PC-3 (cell line): Measurements from ENCODE around the gene ANKS1A. TPM values are rescaled to one million over a fixed set of nuclear protein-coding genes. Genes with fewer than 3 reads are reported as not detected.

ENCODE experiments used
- ATAC-seq: fragments of 200-7000 bp; cut with Tn5 transposase; 2 replicates; pipeline ENCODE4 v1.9.1; 2020; ENCODE audit warnings: mild to moderate bottlenecking, moderate library complexity
- BruUV-seq: library from RNA; stranded (reverse); fragments of 400-500 nt; replicated peaks from 2 replicates; lab custom pipeline; 2021; lab: Mats Ljungman, UMichigan
- CTCF ChIA-PET: fragments of 300-600 bp; sonication (Branson Sonifier 250); formaldehyde crosslinking; loops from one replicate; lab custom pipeline; 2022; ENCODE audit warnings: antibody characterized with exemption; lab: Charles Lee
- POLR2A ChIA-PET: fragments of 300-600 bp; sonication (Branson Sonifier 250); formaldehyde crosslinking; loops from one replicate; lab custom pipeline; 2022; ENCODE audit warnings: antibody characterized with exemption; ENCODE audit not compliant: unreplicated experiment; lab: Charles Lee
- DNase-seq: peaks from one replicate; pipeline ENCODE4 v3.0.0-alpha.2; 2015
- H2AFZ ChIP-seq: fragments of 300-600 bp; sonication (generic); 2 replicates; pipeline ENCODE4 v1.6.0; 2016; ENCODE audit warnings: antibody characterized with exemption, low read length
- H3F3A ChIP-seq: fragments of 300-600 bp; sonication (generic); one replicate; pipeline ENCODE4 v1.6.0; 2017; ENCODE audit warnings: antibody characterized with exemption, low read length, control low read depth, mild to moderate bottlenecking; ENCODE audit not compliant: unreplicated experiment
- H3K27ac ChIP-seq: fragments of 300-600 bp; sonication (generic); 2 replicates; pipeline ENCODE4 v1.5.1; 2016; ENCODE audit warnings: mild to moderate bottlenecking, low read length
- H3K27me3 ChIP-seq: fragments of 300-600 bp; sonication (generic); 2 replicates; pipeline ENCODE4 v1.6.1; 2016; ENCODE audit warnings: low read length, mixed read lengths
- H3K36me3 ChIP-seq: fragments of 300-600 bp; sonication (generic); 2 replicates; pipeline ENCODE4 v1.6.1; 2016; ENCODE audit warnings: low read depth, mixed run types, low read length, mixed read lengths
- H3K4me1 ChIP-seq: fragments of 300-600 bp; sonication (generic); 2 replicates; pipeline ENCODE4 v1.5.1; 2016; ENCODE audit warnings: low read length; ENCODE audit not compliant: insufficient read depth
- H3K4me2 ChIP-seq: fragments of 300-600 bp; sonication (generic); 2 replicates; pipeline ENCODE4 v1.6.0; 2016; ENCODE audit warnings: low read length
- H3K4me3 ChIP-seq: fragments of 300-600 bp; sonication (generic); 2 replicates; pipeline ENCODE4 v1.5.1; 2016; ENCODE audit warnings: mild to moderate bottlenecking, low read length, mixed read lengths
- H3K79me2 ChIP-seq: fragments of 300-600 bp; sonication (generic); 2 replicates; pipeline ENCODE4 v1.6.1; 2017; ENCODE audit warnings: low read length, mixed read lengths
- H3K9ac ChIP-seq: fragments of 300-600 bp; sonication (generic); 2 replicates; pipeline ENCODE4 v1.6.0; 2016; ENCODE audit warnings: mild to moderate bottlenecking, low read length
- H3K9me2 ChIP-seq: fragments of 300-600 bp; sonication (generic); replicated peaks from 2 replicates; pipeline ENCODE4 v1.6.1; 2016; ENCODE audit warnings: mixed run types, low read length, mixed read lengths
- H3K9me3 ChIP-seq: fragments of 300-600 bp; sonication (generic); 2 replicates; pipeline ENCODE4 v1.6.1; 2016; ENCODE audit warnings: low read length, mixed read lengths
- H4K20me1 ChIP-seq: fragments of 300-600 bp; sonication (generic); 2 replicates; pipeline ENCODE4 v1.6.1; 2016; ENCODE audit warnings: low read length, mixed read lengths
- CTCF ChIP-seq: fragments of 300-600 bp; sonication (generic); conservative IDR thresholded peaks from 2 replicates; pipeline ENCODE4 v1.5.1; 2017; ENCODE audit warnings: antibody characterized with exemption, low read depth, mild to moderate bottlenecking, low read length
- EZH2 ChIP-seq: fragments of 300-600 bp; sonication (generic); IDR thresholded peaks from one replicate; pipeline ENCODE4 v1.6.1; 2017; ENCODE audit warnings: antibody characterized with exemption, mild to moderate bottlenecking, low read length; ENCODE audit not compliant: unreplicated experiment
- EZH2phosphoT487 ChIP-seq: fragments of 300-600 bp; sonication (generic); IDR thresholded peaks from 2 replicates; pipeline ENCODE4 v1.6.1; 2018; ENCODE audit warnings: mild to moderate bottlenecking, antibody characterized with exemption, low read length, borderline replicate concordance
- intact Hi-C: fragments of 100-400 bp; cut with micrococcal nuclease; formaldehyde crosslinking; loops from 2 replicates; pipeline ENCODE4 v1.9.0; 2023
- total RNA-seq: library from RNA; depleted of rRNA; stranded (reverse); fragments of >200 nt; gene quantifications from 2 replicates; pipeline ENCODE4 v1.2.3, GENCODE V29; 2014

Gene ANKS1A
- total RNA-seq, 1 experiment from 2014 or later = 18.8 TPM

DNA sequence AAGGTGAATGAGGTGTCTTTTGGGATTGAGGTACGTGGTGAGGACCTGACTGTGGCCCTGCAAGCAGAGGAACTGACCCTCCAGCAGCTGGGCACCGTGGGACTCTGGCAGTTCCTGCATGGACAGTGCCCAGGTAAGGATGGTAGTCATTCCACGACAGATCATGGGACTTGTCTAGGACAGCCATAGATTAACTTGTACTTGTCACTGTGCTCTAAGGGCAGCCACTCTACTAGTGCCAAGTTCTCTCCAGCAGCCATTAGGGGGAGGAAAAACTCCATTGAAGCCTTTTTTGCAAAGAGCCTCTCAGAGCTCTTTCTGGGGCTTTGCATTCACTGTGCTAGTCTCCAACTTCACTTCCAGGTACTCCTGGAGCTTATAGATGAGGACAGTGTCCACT is 21.6 kb upstream of the ANKS1A start:
- H3K4me2 ChIP-seq = no peak overlapping the region
- DNase-seq = peak; percentile 12
- no peaks in the 10 kb centered on the region for H4K20me1 ChIP-seq
- no peak overlapping the region for H3K9ac ChIP-seq
- POLR2A ChIA-PET = no interaction called here
- H2AFZ ChIP-seq = no peak overlapping the region
- no TSS peak for BruUV-seq
- intact Hi-C loops = no loop called here
- H3K9me2 ChIP-seq = no peaks in the 10 kb centered on the region
- H3K36me3 ChIP-seq = peaks cover 30% of the 10 kb centered on the region
- ATAC-seq = peak; percentile 57
- no peak overlapping the region for H3K27ac ChIP-seq
- no peaks in the 10 kb centered on the region for H3F3A ChIP-seq
- no peak overlapping the region for H3K4me3 ChIP-seq
- H3K9me3 ChIP-seq = no peaks in the 10 kb centered on the region
- H3K27me3 ChIP-seq = no peaks in the 10 kb centered on the region
- peak; percentile 50 for TF ChIP-seq CTCF
- no peak for TF ChIP-seq EZH2phosphoT487
- H3K79me2 ChIP-seq = no peaks in the 10 kb centered on the region
- CTCF ChIA-PET = interaction anchor here (0.7 kb wide), 1 partner anchor 273 kb away, joined by 3 read pairs; no protein-coding TSS in a partner anchor
- no peaks in the 10 kb centered on the region for H3K4me1 ChIP-seq

DNA sequence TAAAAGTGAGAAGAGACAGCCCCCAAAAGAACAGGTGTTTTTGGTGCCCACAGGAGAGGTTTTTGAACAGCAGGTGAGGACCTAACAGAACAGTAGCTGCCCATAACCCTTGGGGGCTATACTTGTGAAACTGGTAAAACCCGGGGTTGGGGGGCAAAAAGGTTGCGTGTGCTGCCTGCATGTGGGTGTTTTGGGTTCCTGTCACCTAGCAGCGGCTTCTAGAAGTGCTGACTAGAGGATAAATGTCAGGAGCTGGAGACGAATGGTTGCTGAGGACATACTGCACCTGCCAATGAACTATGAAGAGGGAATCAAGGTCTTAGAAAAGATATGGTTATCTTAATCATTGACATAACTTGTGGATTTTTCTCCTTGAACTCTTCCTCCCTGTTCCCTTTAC is 17.2 kb upstream of the ANKS1A start:
- Histone ChIP-seq H3F3A (no peaks in the 10 kb centered on the region), H3K27ac (no peak overlapping the region), H2AFZ (no peak overlapping the region), H4K20me1 (no peaks in the 10 kb centered on the region), H3K4me1 (peaks cover 10% of the 10 kb centered on the region), H3K36me3 (peaks cover 31% of the 10 kb centered on the region), H3K79me2 (no peaks in the 10 kb centered on the region), H3K9ac (no peak overlapping the region), H3K4me3 (no peak overlapping the region), H3K9me2 (no peaks in the 10 kb centered on the region), H3K9me3 (no peaks in the 10 kb centered on the region), H3K27me3 (no peaks in the 10 kb centered on the region), H3K4me2 (no peak overlapping the region)
- ATAC-seq (no peak), DNase-seq (no peak)
- CTCF ChIA-PET = no interaction called here
- POLR2A ChIA-PET = interaction anchor here (0.6 kb wide), 1 partner anchor 108 kb away, joined by 9 read pairs; no protein-coding TSS in a partner anchor
- intact Hi-C loops = no loop called here
- no TSS peak for BruUV-seq
- no peak for TF ChIP-seq EZH2phosphoT487
- no peak for TF ChIP-seq EZH2
- no peak for TF ChIP-seq CTCF

GRCh38 chr6:34872332-34872731 is 16.7 kb upstream of the ANKS1A start:
- intact Hi-C loops = no loop called here
- DNase-seq = no peak
- no peak overlapping the region for H3K27ac ChIP-seq
- H3K27me3 ChIP-seq = no peaks in the 10 kb centered on the region
- ChIA-PET POLR2A (no interaction called here), CTCF (no interaction called here)
- no peak overlapping the region for H2AFZ ChIP-seq
- no peak overlapping the region for H3K4me3 ChIP-seq
- H3K4me2 ChIP-seq = no peak overlapping the region
- H3K9me2 ChIP-seq = no peaks in the 10 kb centered on the region
- H3K9ac ChIP-seq = no peak overlapping the region
- peaks cover 15% of the 10 kb centered on the region for H3K4me1 ChIP-seq
- H3F3A ChIP-seq = no peaks in the 10 kb centered on the region
- no peaks in the 10 kb centered on the region for H3K79me2 ChIP-seq
- H3K9me3 ChIP-seq = no peaks in the 10 kb centered on the region
- H3K36me3 ChIP-seq = peaks cover 32% of the 10 kb centered on the region
- no peak for ATAC-seq
- TF ChIP-seq EZH2phosphoT487 (no peak), EZH2 (no peak), CTCF (no peak)
- no TSS peak for BruUV-seq
- no peaks in the 10 kb centered on the region for H4K20me1 ChIP-seq
